OCI-LY1 (cell line): ENCODE results near the gene EWSR1.

ENCODE experiments used
- CTCF ChIP-seq: fragments of 200-600 bp; sonication (generic), shearing (Covaris generic); IDR thresholded peaks from 2 replicates; pipeline ENCODE4 v1.5.1; 2017; ENCODE audit warnings: mild to moderate bottlenecking, antibody characterized with exemption, low read length, moderate library complexity, mixed read lengths
- EZH2 ChIP-seq: fragments of 200-600 bp; sonication (generic), shearing (Covaris generic); IDR thresholded peaks from 2 replicates; pipeline ENCODE4 v1.8.0; 2017; ENCODE audit warnings: borderline replicate concordance, mixed run types, mild to moderate bottlenecking, antibody characterized with exemption, low read length, moderate library complexity, mixed read lengths

GRCh38 chr22:29319072-29319471, 51.0 kb downstream of the EWSR1 start:
- TF ChIP-seq CTCF (no peak), EZH2 (no peak)
